Activated CD8-positive, alpha-beta memory T cell treated with anti-CD3 and anti-CD28 coated beads for 1 hour (primary cell): ENCODE results near the gene DNAJB2.

Source experiments
- DNase-seq, 2 donors: peaks; one replicate each; pipeline ENCODE4 v3.0.0-alpha.2; 2020; ENCODE audit warnings: low read depth in 1 of 2; ENCODE audit errors: extremely low read depth in 1 of 2

DNAJB2 gene

DNA sequence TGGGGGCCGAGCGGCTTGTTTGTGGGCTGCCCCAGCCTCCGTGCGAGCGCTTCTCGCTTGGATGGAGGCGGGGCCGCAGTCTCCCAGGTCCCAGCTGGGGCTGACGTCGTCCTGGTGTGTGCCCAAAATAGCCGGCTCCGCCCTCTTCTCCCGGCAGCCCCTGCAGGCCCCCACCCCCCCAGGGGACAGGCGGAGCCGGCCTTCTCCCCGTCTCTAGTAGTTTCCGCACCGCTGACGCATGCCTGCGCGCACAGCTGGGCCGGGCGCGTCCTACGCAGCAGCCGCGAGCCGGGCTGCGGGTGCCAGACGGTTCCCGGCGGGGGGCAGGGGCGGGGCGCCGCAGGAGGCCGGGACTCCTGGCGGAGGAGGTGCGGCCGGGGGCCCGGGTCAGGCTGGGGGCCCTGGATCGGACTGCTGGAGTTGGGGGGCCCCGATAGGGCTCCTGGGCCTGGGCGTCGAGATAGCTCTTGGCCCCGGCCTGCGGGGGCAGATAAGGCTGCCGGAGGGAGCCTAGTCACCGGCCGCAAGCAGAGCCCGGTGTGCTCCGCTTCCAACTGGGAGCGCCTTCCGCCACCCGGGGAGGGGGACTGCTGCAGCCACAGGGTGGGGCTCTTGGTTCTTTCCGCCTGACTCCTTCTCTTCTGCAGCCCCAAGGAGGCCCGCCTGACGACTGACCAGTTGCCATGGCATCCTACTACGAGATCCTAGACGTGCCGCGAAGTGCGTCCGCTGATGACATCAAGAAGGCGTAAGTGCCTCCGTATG is at the start of gene DNAJB2:
TSS of gene DNAJB2 (plus strand) at position 216 of the 765 bp plus-strand sequence. CDS start at position 684, 468 bp downstream.
- DNase-seq: peak; percentile 98

DNA sequence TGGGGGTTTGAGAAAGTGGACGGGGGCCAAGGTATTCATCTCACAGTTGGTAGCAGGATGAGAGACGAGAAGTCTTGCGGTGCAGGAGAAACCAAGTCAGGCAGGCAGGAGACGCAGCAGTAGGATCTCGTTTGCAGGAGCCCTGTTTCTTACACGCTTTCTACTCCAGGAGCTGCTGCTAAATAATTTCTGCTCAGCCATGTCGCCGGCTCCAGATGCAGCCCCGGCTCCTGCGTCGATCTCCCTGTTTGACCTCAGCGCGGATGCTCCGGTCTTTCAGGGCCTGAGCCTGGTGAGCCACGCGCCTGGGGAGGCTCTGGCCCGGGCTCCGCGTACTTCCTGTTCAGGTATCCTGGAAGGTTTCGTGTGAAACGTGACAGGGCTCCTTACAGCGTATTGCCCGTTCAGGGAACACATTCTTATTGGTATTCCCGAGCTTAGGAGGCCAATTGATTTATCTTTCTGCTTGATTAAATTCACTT is 49.1 kb upstream of the DNAJB2 start:
- no peak for DNase-seq

DNA sequence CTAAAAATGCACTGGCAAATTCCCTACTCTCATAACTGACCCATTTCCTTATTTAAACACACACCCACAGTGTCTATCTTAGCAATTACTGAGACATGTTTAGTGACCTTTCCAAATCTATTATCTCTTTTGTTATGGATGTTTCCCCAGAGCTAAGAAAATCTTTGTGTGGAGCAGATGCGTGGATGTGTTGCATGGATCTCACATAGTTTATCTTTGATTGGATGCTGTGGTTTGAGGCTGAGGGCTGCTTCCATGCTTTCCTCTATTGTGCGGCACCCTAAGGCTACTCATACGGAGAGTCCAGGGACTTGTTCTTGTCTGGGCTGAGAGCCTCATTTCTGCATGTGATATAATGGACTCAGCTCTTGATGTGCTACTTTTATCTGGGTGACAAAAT is 44.8 kb upstream of the DNAJB2 start:
- no peak for DNase-seq

DNA sequence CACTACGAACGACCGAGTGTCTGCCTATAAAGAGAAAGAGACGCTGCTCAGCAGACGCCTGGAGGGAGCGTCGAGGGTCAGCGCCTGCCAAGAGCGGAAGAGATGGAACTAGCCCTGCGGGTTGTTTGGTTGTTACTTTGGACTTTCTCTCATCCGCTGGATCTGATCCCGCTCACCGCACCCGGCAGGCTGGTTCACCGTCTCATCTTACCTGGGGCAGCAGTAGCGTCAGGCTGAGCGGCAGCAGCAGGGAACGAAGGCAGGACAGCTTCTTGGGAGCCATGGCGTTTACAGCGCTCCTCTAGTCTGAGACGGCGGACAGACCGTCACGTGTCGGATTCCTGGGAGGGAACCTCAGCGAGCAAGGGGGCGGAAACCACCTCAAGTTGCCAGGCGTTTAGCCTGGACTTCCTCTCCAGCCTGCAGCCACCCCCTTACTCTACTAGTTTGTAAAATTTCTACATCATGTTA is 35.8 kb upstream of the DNAJB2 start:
- no peak for DNase-seq

DNA sequence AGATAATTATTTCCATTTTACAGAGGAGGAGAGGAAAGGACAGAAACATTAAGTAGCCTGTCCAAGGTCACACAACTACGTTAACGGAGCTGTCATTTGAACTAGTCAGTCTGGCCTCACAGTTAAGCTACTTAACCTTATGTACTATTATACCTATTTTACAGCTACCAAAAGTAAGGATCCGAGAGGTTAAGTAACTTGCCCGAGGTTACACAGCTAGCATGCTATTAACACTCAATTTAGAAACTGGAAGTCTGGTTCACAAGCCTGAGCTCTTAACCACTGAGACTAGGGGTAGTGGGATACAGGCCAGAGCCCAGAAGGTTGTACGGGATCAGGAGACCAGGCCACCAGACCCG is 34.4 kb upstream of the DNAJB2 start:
- no peak for DNase-seq

DNA sequence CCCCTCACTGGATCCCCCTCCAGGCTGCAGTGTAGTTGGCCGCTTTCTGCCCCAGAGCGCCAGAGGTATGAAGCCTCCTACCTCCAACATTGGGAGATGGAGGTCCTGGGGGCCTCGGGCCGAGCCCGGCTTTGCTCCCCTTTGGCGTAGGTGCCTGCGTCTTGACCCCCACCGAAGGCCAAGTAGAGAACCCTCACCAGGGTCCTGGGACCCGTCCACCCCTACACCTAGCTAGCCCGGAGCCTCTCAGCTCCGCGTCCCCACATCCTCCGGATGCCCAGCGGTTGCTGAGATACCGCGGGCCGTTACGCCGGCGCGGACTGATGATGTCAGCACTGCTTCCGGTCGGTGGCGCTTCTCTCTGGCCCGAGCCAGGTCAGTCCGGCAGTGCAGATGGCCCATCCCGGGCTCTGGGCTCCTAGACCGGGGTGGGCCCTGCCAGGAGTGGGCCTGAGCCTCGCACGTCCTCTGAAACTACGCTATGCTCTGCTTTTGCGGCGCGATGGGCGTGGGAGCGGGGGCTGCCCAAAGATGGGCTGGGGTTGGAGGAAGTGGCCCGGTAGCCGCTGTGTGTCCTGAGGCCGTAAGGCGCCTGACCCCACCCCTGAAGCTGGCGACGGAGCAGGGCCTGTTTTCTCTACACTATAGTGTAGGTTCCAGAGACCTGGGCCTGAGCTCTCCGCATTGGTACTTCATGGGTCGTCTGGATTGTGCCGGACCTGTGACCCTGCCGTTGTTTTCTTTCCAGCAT is 33.8 kb upstream of the DNAJB2 start, which contains the start of the genes GLB1L and STK16:
TSS of gene GLB1L (minus strand) at position 297 of the 751 bp plus-strand sequence. CDS start 1,871 bp downstream, outside the sequence.
TSS of gene STK16 (plus strand) at position 332 of the 751 bp plus-strand sequence. CDS start 521 bp downstream, outside the sequence.
- DNase-seq: peak in 1 of 2 donors; percentile 86

DNA sequence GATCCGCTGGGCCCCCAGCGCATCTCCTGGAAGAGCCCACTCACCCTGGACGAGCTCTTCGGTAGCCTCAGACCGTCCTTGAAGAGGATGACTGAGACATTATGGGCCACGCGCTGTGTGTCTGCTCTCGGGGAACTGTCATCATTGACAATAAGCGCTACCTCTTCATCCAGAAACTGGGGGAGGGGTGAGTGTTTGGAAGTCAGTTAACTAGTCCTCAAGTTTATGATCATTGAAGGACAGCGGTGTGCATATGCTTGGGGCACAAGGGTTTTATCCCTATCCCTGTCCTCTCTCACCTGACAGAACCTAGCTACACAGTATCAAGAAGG is 33.3 kb upstream of the DNAJB2 start:
- DNase-seq: no peak

DNA sequence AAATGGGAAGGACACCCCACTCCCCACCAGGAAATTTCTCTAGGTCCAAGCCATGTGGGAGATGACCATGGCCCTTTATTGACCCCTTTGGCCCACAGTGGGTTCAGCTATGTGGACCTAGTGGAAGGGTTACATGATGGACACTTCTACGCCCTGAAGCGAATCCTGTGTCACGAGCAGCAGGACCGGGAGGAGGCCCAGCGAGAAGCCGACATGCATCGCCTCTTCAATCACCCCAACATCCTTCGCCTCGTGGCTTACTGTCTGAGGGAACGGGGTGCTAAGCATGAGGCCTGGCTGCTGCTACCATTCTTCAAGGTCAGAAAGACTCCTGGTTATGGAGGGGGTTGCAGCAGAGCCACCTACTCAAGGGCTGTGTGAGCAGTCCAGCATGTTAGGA is 32.6 kb upstream of the DNAJB2 start:
- no peak for DNase-seq

DNA sequence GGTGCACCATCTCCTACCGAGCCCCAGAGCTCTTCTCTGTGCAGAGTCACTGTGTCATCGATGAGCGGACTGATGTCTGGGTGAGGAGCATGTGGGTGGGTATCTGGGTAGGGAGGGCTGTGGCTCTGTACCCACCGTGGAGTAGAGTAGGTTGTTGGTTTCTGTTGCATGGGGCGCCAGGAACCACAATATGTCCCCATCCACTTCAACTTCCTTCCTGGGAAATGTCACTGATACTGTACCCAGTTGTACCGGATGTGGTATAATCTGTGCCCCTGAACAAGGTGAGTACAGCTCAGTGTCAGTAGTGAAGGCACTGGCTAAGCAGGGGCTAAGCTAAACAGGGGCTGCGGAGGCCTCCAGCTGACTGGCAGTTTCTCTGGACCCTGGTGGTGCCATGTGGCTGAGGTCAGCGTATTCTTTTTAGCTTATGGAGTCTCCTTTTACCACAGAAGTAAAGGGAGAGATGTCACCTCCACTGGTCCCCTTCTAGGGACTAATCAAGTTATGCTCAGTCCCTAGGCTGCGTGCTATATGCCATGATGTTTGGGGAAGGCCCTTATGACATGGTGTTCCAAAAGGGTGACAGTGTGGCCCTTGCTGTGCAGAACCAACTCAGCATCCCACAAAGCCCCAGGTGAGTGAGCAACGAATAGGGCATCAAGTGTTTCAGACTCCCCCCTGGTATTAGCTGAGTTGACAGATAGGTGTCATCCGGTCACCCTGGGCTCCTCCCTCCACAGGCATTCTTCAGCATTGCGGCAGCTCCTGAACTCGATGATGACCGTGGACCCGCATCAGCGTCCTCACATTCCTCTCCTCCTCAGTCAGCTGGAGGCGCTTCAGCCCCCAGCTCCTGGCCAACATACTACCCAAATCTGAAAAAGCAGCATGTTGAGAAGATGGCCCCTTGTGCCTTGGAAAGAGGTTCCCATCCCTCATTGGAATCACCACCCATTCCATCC is 31.2 kb upstream of the DNAJB2 start:
- no peak for DNase-seq

DNA sequence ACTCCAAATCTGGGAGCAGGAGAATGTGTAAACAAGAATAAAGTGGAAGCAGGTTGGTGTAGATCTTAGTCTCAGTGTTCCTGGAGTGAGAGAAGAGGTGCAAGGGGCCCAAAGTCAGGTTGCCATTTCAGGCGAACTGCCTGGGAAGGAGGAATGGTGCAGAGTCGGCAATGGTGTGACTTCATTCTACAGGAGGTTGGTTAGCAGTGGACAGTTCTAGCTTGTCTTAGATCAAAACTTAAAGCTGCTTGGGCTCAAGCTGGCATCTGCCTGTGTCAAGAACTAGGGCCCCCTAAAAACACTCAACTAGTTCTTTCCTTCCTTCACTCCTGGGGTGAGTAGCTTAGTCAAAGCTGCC is 30.3 kb upstream of the DNAJB2 start:
- no peak for DNase-seq

DNA sequence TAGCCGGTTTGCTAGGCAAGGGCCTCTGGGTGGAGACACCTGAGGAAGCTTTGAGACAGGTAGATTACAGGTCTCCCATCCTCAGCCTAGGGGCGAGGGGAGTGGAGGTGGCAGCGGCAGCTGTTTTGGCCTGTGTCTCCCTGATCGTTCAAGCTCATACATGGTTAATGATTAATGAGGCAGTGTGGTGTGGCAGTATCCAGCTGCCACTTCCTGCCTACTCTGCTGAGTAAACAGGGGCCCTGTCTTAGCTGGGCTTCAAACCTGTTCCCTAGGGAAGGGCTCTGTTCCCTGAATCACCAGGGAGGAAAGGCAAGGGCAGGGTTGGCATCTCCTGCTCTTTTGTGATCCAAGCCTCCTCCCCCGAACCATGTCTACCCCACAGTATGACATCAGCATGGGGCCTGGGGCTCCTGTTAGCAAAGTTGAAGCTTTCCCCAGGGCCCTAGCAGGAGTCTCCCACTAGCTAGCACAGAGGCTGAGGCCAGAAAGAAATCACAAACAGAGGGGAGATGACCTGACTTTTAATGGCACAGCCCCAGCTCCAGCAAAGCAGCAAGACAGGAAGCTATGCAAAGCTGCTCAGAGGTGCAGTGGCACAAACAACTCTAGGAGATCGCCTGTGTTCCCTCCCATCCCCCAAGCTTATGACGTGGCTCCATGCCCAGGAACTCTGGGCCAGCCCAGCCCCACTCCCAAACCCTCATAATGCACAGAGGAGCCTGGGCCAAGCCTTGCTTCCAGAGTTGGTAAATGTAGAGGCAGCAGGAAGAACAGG is 29.8 kb upstream of the DNAJB2 start:
- no peak for DNase-seq

DNA sequence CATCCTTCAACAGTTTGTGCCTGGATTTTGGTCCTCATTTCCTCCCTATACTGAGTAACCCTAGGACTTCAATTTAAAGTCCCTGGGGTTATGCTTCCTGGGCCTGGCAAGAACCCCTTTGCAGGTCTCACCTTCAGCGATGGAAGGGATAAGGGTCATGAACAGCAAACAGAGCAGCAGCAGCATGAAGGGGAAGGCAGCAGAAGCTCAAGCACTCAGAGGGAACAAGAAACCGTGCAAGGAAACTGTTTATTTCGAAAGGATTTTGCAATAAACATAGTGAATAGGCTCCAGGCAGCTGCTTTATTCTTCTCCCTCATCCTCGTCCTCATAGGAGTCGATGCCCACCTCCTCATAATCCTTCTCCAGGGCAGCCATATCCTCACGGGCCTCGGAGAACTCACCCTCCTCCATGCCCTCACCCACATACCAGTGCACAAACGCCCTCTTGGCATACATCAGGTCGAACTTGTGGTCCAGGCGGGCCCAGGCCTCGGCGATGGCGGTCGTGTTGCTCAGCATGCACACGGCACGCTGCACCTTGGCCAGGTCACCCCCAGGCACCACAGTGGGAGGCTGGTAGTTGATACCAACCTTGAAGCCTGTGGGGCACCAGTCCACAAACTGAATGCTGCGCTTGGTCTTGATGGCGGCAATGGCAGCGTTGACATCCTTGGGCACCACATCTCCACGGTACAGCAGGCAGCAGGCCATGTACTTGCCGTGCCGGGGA is 29.0 kb upstream of the DNAJB2 start:
- DNase-seq: no peak

DNA sequence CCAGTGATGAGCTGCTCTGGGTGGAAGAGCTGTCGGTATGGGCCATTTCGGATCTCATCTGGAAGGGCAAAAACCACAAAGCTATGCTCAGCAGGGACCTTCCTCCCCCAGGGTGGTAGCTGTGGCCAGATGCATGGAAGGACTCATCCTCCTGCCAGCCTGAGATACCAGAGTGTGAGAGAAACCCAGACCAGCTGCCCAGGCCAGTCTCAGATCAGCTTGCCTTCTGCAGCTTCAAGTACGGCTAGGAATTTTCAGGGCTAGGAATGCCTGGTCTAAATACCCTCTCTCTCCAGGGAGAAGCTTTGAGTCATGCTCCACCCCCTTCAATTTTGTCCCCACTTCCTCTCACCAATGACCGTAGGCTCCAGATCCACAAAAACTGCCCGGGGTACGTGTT is 27.5 kb upstream of the DNAJB2 start:
- no peak for DNase-seq

DNA sequence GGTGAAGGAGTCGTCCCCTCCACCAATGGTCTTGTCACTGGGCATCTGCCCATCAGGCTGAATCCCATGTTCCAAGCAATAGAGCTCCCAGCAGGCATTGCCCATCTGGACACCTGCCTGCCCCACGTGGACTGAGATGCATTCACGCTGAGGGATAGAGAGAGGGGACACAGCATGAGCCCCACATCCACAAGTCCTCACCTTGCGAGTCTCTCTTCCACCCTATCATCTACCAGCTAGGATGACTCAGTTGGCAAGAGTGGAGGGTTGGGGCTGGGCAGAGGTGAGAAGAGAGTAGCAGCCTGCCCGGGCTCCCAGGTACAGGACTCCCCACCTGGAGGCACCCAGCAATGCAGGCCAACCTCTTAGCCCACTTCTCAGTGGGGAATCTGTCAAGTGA is 27.1 kb upstream of the DNAJB2 start:
- DNase-seq: no peak

DNA sequence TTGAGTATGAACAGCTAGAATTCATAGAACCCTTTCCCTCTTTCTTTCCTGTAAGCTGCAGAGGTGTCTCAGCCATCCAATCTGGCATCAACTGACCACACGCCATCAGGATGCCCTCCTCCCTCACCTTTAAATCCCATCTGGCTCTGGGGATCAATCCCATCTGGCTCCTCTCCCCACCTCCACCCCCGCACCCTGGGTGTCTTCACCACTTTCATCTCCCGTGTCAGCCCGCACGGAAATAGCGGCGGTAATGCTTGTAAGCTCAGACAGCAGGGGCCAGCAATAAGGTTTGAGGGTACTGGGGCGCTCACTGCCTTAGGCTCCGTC is 26.6 kb upstream of the DNAJB2 start:
- no peak for DNase-seq

DNA sequence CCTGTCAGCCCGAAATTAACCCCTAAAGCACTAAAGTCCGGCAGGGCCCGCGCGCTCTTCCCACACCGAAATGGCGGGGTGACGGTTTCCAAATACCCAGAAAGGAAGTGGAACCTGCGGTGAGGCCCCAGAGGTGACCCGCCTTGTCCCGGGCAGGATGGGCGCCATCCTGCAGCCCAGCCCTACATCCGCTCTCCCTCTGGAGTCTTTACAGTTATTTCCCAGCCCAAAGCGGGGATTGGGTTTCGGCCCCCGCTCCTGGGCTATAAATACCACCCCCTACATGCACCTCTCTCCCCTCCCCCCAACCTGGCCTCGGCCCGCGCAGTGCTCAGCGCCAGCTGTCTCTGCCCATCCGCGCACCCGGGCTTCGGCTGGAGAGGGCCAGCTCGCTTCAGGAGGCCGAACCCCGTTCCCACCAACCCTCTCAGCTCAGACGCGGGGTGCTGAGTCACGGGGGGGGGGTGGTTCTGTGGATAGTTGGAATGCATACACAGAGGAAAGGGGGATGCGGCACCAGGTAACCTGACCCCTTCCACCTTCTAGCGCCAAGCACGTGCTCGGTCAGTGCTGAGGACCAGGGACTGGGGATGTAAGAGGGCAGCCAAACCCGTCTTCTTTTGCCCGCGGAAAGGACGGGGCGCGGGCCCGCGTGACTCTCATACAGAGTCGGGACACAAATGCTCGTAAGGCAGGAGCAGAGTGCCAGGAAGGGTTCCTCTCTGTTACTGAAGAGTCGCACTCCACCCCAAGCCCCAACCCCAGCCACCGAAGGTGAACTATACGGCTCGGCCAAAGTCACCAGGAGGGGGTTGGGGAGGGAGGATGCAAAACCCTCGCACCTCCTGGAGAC is 26.0 kb upstream of the DNAJB2 start, which contains the start of gene TUBA4B:
TSS of gene TUBA4B (plus strand) at position 344 of the 853 bp plus-strand sequence. CDS start at position 509, 165 bp downstream.
- no peak for DNase-seq

DNA sequence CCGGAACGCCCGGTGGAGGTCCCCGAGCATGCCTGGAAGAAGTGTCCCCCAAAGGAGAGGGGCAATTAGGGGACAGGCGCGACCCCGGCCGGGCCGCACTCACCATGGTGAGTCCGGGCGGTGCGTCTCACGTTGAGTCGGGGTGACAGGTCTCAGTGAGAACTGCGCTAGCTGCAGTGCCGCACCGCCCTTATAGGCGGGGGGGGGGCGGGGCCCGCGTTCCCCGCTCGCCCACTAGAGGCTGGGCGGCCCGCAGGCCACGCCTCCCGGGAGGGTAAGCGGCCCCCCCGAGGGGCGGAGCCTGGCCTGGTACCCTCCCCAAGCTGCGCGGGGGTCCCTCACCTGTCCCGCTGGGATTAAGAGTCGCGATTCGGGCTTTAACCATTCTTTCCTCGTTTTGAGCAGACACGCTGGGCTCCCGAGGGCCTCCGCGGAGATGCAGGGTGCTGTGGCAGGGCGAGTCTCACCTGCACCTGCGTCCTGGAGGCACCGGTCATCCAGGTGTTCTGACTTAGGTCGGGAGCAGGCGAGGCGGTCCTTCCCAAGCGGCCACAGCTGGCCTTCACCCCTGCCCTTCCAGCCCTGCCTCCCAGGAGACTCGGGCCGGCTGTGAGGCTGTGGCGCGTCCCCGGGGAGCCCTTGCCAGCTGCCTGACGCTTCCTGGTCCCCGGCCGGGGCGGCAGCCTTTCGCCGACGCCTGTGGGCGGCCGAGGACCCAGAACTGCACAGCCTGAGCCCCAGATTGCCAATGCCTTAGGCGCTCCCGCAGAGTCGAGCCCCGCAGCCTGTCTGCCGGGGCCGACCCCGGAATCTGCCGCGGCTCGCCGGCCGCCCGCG is 25.2 kb upstream of the DNAJB2 start, which contains the start of gene TUBA4A:
TSS of gene TUBA4A (minus strand) at position 166 of the 837 bp plus-strand sequence. CDS start at position 106, 60 bp downstream.
- DNase-seq: peak; percentile 69 to 90
